Measurements from ENCODE around the gene SEZ6L2. TPM values are rescaled to one million over a fixed set of nuclear protein-coding genes. Genes with fewer than 3 reads are reported as not detected.

Gene SEZ6L2
- total RNA-seq, 1 experiment from 2014 or later = 44.7 TPM

GRCh38 chr16:29920288-29921033 is 21.1 kb upstream of the SEZ6L2 start:
- WGBS (ENCODE audit: extremely low coverage, insufficient read length, low lambda C conversion rate) = no CpG with 5 or more reads among the region's 6 CpGs
- H3K4me1 ChIP-seq (ENCODE audit: insufficient read depth, low read length) = peaks cover 5% of the 10 kb centered on the region; the same call in 1 of the 2 replicates
- no peak overlapping the region for H3K23ac ChIP-seq (ENCODE audit: insufficient read length, low read depth, low read length)
- TF ChIP-seq, protein P1, sequence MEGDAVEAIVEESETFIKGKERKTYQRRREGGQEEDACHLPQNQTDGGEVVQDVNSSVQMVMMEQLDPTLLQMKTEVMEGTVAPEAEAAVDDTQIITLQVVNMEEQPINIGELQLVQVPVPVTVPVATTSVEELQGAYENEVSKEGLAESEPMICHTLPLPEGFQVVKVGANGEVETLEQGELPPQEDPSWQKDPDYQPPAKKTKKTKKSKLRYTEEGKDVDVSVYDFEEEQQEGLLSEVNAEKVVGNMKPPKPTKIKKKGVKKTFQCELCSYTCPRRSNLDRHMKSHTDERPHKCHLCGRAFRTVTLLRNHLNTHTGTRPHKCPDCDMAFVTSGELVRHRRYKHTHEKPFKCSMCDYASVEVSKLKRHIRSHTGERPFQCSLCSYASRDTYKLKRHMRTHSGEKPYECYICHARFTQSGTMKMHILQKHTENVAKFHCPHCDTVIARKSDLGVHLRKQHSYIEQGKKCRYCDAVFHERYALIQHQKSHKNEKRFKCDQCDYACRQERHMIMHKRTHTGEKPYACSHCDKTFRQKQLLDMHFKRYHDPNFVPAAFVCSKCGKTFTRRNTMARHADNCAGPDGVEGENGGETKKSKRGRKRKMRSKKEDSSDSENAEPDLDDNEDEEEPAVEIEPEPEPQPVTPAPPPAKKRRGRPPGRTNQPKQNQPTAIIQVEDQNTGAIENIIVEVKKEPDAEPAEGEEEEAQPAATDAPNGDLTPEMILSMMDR (conservative IDR thresholded peaks at IDR 0.05) = no peak
- H3K36me3 Mint-ChIP-seq (ENCODE audit: insufficient read depth in 1 of 3, low read depth in 3 of 3) = peaks cover 16 to 50% (median 44%) of the 10 kb centered on the region in 3 experiments; a peak in 6 of 7 replicates
- no peak overlapping the region for H3K27ac Mint-ChIP-seq
- no peak overlapping the region for H3K9ac ChIP-seq (ENCODE audit: extremely low read depth, insufficient read length, low read length)
- DNase-seq = no peak
- no peak overlapping the region for H3K18ac ChIP-seq (ENCODE audit: insufficient read length, low read depth, low read length)
- no peak overlapping the region for H2BK5ac ChIP-seq (ENCODE audit: insufficient read length, low read length)
- H4K91ac ChIP-seq (ENCODE audit: insufficient read length, low read depth, low read length) = no peak overlapping the region
- H3K14ac ChIP-seq (ENCODE audit: insufficient read depth, low read length) = no peak overlapping the region
- no peak overlapping the region for H2AK5ac ChIP-seq (ENCODE audit: insufficient read length, low read length)
- H4K8ac ChIP-seq (replicated peaks; ENCODE audit: insufficient read length, low read depth, low read length) = no peak overlapping the region
- H3K4me3 Mint-ChIP-seq = no peak overlapping the region; a peak in 1 of 5 replicates
- H3K79me1 ChIP-seq (ENCODE audit: insufficient read depth, low read depth, low read length, poor library complexity, severe bottlenecking) = no peaks in the 10 kb centered on the region
- H3K27me3 Mint-ChIP-seq (ENCODE audit: low read depth) = no peaks in the 10 kb centered on the region
- no peak overlapping the region for H2BK12ac ChIP-seq (ENCODE audit: insufficient read length, low read depth, low read length)
- H3K9me3 ChIP-seq (ENCODE audit: control insufficient read depth, low read depth, low read length) = no peaks in the 10 kb centered on the region
- H2BK15ac ChIP-seq (ENCODE audit: low read depth, low read length) = no peak overlapping the region
- peaks cover 5 to 12% of the 10 kb centered on the region in 2 experiments for H3K4me1 Mint-ChIP-seq
- H3K27ac ChIP-seq (ENCODE audit: insufficient read length, low read depth, low read length) = no peak overlapping the region
- no peak overlapping the region for H3K4me2 ChIP-seq (ENCODE audit: insufficient read depth, insufficient read length, low read length)
- no peaks in the 10 kb centered on the region for H3K27me3 ChIP-seq (ENCODE audit: insufficient read depth, low read length)
- no peak overlapping the region for H2AFZ ChIP-seq (ENCODE audit: low read length)
- no peak overlapping the region for H2BK20ac ChIP-seq (ENCODE audit: low read depth, low read length, poor library complexity, severe bottlenecking)
- peaks cover 7% of the 10 kb centered on the region for H3K23me2 ChIP-seq (ENCODE audit: insufficient read length, low read depth, low read length, poor library complexity, severe bottlenecking)
- no peaks in the 10 kb centered on the region for H3K9me3 Mint-ChIP-seq
- H2BK120ac ChIP-seq (ENCODE audit: low read depth, low read length, poor library complexity, severe bottlenecking) = no peak overlapping the region
- H3K56ac ChIP-seq (ENCODE audit: insufficient read length, low read depth, low read length) = no peak overlapping the region
- H3K79me2 ChIP-seq (ENCODE audit: insufficient read depth, low read length) = no peaks in the 10 kb centered on the region
- H3K4ac ChIP-seq (ENCODE audit: low read depth, low read length) = no peak overlapping the region
- no peaks in the 10 kb centered on the region for H4K20me1 ChIP-seq (ENCODE audit: control insufficient read depth, insufficient read depth, insufficient read length)
- H3T11ph ChIP-seq (ENCODE audit: low read length) = no peak overlapping the region
- H4K5ac ChIP-seq (ENCODE audit: insufficient read length, low read depth, low read length) = no peak overlapping the region

Data from H9 (cell line).